GM12891 (cell line): ENCODE measurements around the gene PPP1CA.

ENCODE experiments used
- PAX5 ChIP-seq: IDR thresholded peaks from 2 replicates; pipeline ENCODE4 v1.6.1; 2011; ENCODE audit warnings: low read length, moderate library complexity, mild to moderate bottlenecking; ENCODE audit not compliant: insufficient read depth, severe bottlenecking
- POLR2A ChIP-seq: IDR thresholded peaks from 2 replicates; pipeline ENCODE4 v1.6.1; 2011; ENCODE audit warnings: low read depth, low read length, control low read depth
- POLR2AphosphoS5 ChIP-seq: IDR thresholded peaks from 2 replicates; pipeline ENCODE4 v1.6.1; 2011; ENCODE audit warnings: low read depth, low read length, control low read depth
- SPI1 ChIP-seq: IDR thresholded peaks from 2 replicates; pipeline ENCODE4 v1.6.1; 2011; ENCODE audit warnings: low read depth, low read length, control low read depth
- TAF1 ChIP-seq: IDR thresholded peaks from 2 replicates; pipeline ENCODE4 v1.6.1; 2011; ENCODE audit warnings: low read depth, low read length, control low read depth

GRCh38 chr11:67392183-67392715 lies 9.4 kb downstream of the PPP1CA start:
- no peak for TF ChIP-seq TAF1
- no peak for TF ChIP-seq POLR2AphosphoS5
- TF ChIP-seq POLR2A = no peak
- TF ChIP-seq SPI1 = no peak
- no peak for TF ChIP-seq PAX5
